SH-SY5Y (cell line): ENCODE results near the gene ASB10.

Experiments used
- GATA2 ChIP-seq: IDR thresholded peaks from 2 replicates; pipeline ENCODE4 v1.6.1; 2011; ENCODE audit warnings: mild to moderate bottlenecking, low read depth, low read length
- GATA3 ChIP-seq: IDR thresholded peaks from 2 replicates; pipeline ENCODE4 v1.6.1; 2011; ENCODE audit warnings: low read depth, mild to moderate bottlenecking, low read length, moderate library complexity

GRCh38 chr7:151131592-151132293 is 55.3 kb downstream of the ASB10 start:
- TF ChIP-seq GATA2 (no peak), GATA3 (no peak)
